Upper lobe of left lung (tissue), 6 donors: Measurements from ENCODE around the gene ADAMTS14. TPM values are rescaled to one million over a fixed set of nuclear protein-coding genes. Genes with fewer than 3 reads are reported as not detected.

Experiments
- ATAC-seq, 2 donors: fragments of 200-7000 bp; cut with Tn5 transposase; one replicate each; pipeline ENCODE4 v1.9.1; 2022; ENCODE audit warnings: mild to moderate bottlenecking in 2 of 2, moderate library complexity in 2 of 2; ENCODE audit not compliant: low FRiP score in 2 of 2
- DNase-seq, 2 donors: peaks; one replicate each; pipeline ENCODE4 v3.0.0-alpha.2; 2019 to 2020
- H3K27ac ChIP-seq, 4 donors: fragments of 200-600 bp; sonication (generic); one replicate each; pipeline ENCODE4 v1.5.1; 2016 to 2019
- H3K27me3 ChIP-seq, 4 donors: fragments of 200-600 bp; sonication (generic); one replicate each; pipeline ENCODE4 v1.5.1; 2017 to 2019
- H3K36me3 ChIP-seq, 4 donors: fragments of 200-600 bp; sonication (generic); one replicate each; pipeline ENCODE4 v1.5.1; 2016 to 2019
- H3K4me1 ChIP-seq, 4 donors: fragments of 200-600 bp; sonication (generic); one replicate each; pipeline ENCODE4 v1.5.1; 2018 to 2019
- H3K4me3 ChIP-seq, 4 donors: fragments of 200-600 bp; sonication (generic); one replicate each; pipeline ENCODE4 v1.5.1; 2017 to 2019; ENCODE audit warnings: mild to moderate bottlenecking in 2 of 4, moderate library complexity in 1 of 4
- H3K9me3 ChIP-seq, 4 donors: fragments of 200-600 bp; sonication (generic); one replicate each; pipeline ENCODE4 v1.5.1; 2018 to 2019
- CTCF ChIP-seq, 6 experiments: fragments of 450-650 bp in 4 of 6; fragments of 200-600 bp in 2 of 6; sonication (generic) in 2 of 6; IDR thresholded peaks; one replicate each; pipeline ENCODE4 v1.5.1; 2016 to 2019; ENCODE audit warnings: antibody characterized with exemption in 6 of 6
- EP300 ChIP-seq, 4 donors: sonication (generic); formaldehyde crosslinking; IDR thresholded peaks; one replicate each; pipeline ENCODE4 v1.5.1; 2017; ENCODE audit warnings: antibody characterized with exemption in 4 of 4, control low read depth in 2 of 4
- POLR2A ChIP-seq, 4 donors: fragments of 450-650 bp; IDR thresholded peaks; one replicate each; pipeline ENCODE4 v1.5.1; 2016 to 2017; ENCODE audit warnings: antibody characterized with exemption in 4 of 4, mild to moderate bottlenecking in 2 of 4
- POLR2AphosphoS5 ChIP-seq, 2 donors: sonication (generic); formaldehyde crosslinking; IDR thresholded peaks; one replicate each; pipeline ENCODE4 v1.5.1; 2017; ENCODE audit warnings: antibody characterized with exemption in 2 of 2
- WGBS, 2 donors: methylation state at CpG; one replicate each; pipeline ENCODE4 v1.1.5; 2017 to 2018; 5-methylcytosine and 5-hydroxymethylcytosine counted together
- total RNA-seq, 6 donors: library from RNA; depleted of rRNA in 4 of 6; stranded (reverse); fragments of >200 nt in 4 of 6; gene quantifications; one replicate each; pipeline versions ENCODE4 v1.1.0 to v1.2.1, GENCODE V29; 2016 to 2021
- donor health status: DM: no; HTN: no; CAD: no; lungs with moderate emphysema.
- donor health status: DM: no; HTN: yes; CAD: no; lungs with severe emphysema.

Gene ADAMTS14
- total RNA-seq, 6 donors from 2014 or later = 0.15 to 3.1 (median 0.45) TPM

DNA sequence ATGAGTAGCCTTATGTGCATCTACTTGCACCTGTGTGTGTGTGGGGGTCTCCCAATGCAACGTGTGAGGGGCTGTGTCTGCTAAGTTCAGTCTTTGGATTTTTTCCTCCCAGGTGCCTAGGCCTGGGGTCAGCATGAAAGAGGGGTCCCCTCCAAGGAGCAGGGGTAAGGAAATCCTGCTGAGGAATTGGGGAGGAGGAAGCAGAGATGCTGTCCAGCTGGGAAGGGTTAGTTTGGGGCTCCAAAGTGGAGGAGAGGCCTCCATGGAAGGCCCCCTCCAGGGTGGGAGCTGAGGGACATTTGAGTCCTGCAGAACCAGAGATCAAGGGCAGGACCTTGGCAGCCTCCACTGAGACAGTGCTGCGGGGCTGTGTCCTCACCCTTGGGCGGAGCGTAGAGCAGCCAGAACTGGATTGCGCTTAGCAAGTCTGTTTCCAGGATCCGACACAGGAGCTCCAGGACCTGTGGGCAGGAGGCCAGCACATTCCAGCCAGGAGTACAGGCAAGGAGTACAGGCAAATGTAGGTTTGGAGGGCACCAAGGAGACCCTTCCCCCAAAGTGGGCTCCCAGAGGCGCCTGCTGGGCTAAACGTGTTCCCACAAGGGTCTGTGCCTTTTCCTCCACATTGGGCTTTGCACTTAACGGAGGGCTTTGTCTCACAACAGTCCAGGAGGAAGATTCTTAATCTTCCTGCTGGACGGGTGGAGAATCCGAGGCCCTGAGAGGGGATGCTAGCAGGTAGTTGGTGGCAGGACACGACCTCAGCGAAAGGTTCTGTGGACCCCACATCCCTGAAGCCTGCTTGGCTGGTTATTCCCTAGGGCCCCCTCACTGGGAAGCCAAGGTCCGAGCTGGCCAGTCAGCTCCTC lies 102.7 kb downstream of the ADAMTS14 start:
- peak; percentile 20 to 22 for DNase-seq
- H3K36me3 ChIP-seq = no peaks in the 10 kb centered on the region
- H3K9me3 ChIP-seq = no peaks in the 10 kb centered on the region
- no peaks in the 10 kb centered on the region for H3K4me1 ChIP-seq
- TF ChIP-seq CTCF (IDR thresholded peaks at IDR 0.05) (no peak), POLR2AphosphoS5 (IDR thresholded peaks at IDR 0.05) (no peak), POLR2A (IDR thresholded peaks at IDR 0.05) (no peak), EP300 (IDR thresholded peaks at IDR 0.05) (no peak)
- no peak overlapping the region for H3K4me3 ChIP-seq
- no peak overlapping the region for H3K27ac ChIP-seq
- no peaks in the 10 kb centered on the region for H3K27me3 ChIP-seq
- WGBS, 2 donors = 71 to 87% methylated on average over 6 to 14 of the region's 14 CpGs
- no peak for ATAC-seq

GRCh38 chr10:70775679-70776454 lies 103.6 kb downstream of the ADAMTS14 start:
- ATAC-seq (no peak), DNase-seq (peak; percentile 14 to 49)
- no peaks in the 10 kb centered on the region for H3K36me3 ChIP-seq
- H3K9me3 ChIP-seq = no peaks in the 10 kb centered on the region
- no peak for TF ChIP-seq EP300 (IDR thresholded peaks at IDR 0.05)
- TF ChIP-seq POLR2A (IDR thresholded peaks at IDR 0.05) = no peak
- TF ChIP-seq POLR2AphosphoS5 (IDR thresholded peaks at IDR 0.05) = no peak
- no peak for TF ChIP-seq CTCF (IDR thresholded peaks at IDR 0.05)
- WGBS, 2 donors = 92% methylated on average over 6 to 12 of the region's 13 CpGs
- no peak overlapping the region for H3K27ac ChIP-seq
- H3K27me3 ChIP-seq = no peaks in the 10 kb centered on the region
- H3K4me1 ChIP-seq = no peaks in the 10 kb centered on the region
- no peak overlapping the region for H3K4me3 ChIP-seq

DNA sequence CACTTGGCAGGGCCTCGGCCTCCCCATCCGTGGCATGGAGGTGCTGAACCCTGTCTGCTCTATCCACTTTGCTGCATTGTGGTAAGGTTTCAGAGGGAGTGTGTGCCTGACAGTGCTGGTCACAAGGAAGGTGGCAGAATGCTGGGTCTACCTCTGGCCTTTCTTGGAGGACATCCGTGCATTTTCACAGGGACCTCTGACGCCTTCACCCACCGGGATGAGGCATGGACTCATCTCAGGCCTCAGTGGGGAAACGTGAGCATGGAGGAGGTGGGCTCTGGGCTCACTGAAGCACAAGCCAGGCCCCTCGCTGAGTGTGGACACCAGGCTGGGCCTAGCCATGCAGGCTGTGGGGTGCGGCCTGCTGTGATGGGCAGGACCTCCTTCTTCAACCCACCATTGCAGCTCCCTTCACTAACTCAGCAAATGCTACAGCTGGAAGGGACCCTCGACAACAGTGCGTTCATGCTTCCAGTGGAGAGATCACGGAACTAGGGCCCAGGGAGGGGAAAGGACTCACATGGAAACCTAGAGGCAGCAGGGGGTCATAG lies 104.2 kb downstream of the ADAMTS14 start:
- peak; percentile 12 to 36 for DNase-seq
- no peak for ATAC-seq
- no peak overlapping the region for H3K4me3 ChIP-seq
- H3K4me1 ChIP-seq = no peaks in the 10 kb centered on the region
- TF ChIP-seq CTCF (IDR thresholded peaks at IDR 0.05) (no peak), POLR2A (IDR thresholded peaks at IDR 0.05) (no peak), EP300 (IDR thresholded peaks at IDR 0.05) (no peak), POLR2AphosphoS5 (IDR thresholded peaks at IDR 0.05) (no peak)
- no peak overlapping the region for H3K27ac ChIP-seq
- H3K9me3 ChIP-seq = no peaks in the 10 kb centered on the region
- 87 to 100% methylated on average over 5 to 11 of the region's 11 CpGs for WGBS, 2 donors
- no peaks in the 10 kb centered on the region for H3K27me3 ChIP-seq
- H3K36me3 ChIP-seq = no peaks in the 10 kb centered on the region

GRCh38 chr10:70777063-70777875 lies 105.0 kb downstream of the ADAMTS14 start:
- H3K36me3 ChIP-seq = no peaks in the 10 kb centered on the region
- H3K4me1 ChIP-seq = no peaks in the 10 kb centered on the region
- H3K27ac ChIP-seq = no peak overlapping the region
- TF ChIP-seq CTCF (IDR thresholded peaks at IDR 0.05) = no peak
- TF ChIP-seq POLR2AphosphoS5 (IDR thresholded peaks at IDR 0.05) = no peak
- TF ChIP-seq EP300 (IDR thresholded peaks at IDR 0.05) = no peak
- no peak for TF ChIP-seq POLR2A (IDR thresholded peaks at IDR 0.05)
- peak; percentile 10 to 68 for DNase-seq
- H3K27me3 ChIP-seq = no peaks in the 10 kb centered on the region
- no peaks in the 10 kb centered on the region for H3K9me3 ChIP-seq
- WGBS, 2 donors = 92 to 96% methylated on average over 17 to 18 of the region's 18 CpGs
- ATAC-seq = no peak
- no peak overlapping the region for H3K4me3 ChIP-seq
